GM12878 (cell line): ENCODE measurements around the gene KPNA1.

Experiments
- CTCF ChIP-seq, 3 experiments: IDR thresholded peaks in 2 of 3; conservative IDR thresholded peaks in 1 of 3; 2 replicates each; pipeline ENCODE4 v1.5.1; 2011; ENCODE audit warnings: low read depth in 3 of 3, low read length in 3 of 3, mild to moderate bottlenecking in 3 of 3, control low read depth in 2 of 3, moderate library complexity in 2 of 3, inconsistent platforms in 1 of 3, mixed read lengths in 1 of 3; ENCODE audit not compliant: control insufficient read depth in 2 of 3, insufficient read depth in 1 of 3; ENCODE audit errors: extremely low read depth in 1 of 3
- RBBP5 ChIP-seq: fragments of 200-600 bp; sonication (generic); conservative IDR thresholded peaks from 2 replicates; pipeline ENCODE4 v1.6.1; 2016

- TF ChIP-seq CTCF (IDR thresholded peaks at IDR 0.05 in 2 of 3, conservative IDR thresholded peaks at IDR 0.05 in 1 of 3; ENCODE audit: control insufficient read depth in 2 of 3, extremely low read depth in 1 of 3, insufficient read depth in 1 of 3, low read depth in 3 of 3, low read length in 3 of 3) (no peak), RBBP5 (no peak)
These were observed 104.6 kb downstream of the KPNA1 start for GRCh38 chr3:122410111-122410510.
